H1 (cell line): ENCODE results near the gene RUFY4. TPM values are rescaled to one million over a fixed set of nuclear protein-coding genes. Genes with fewer than 3 reads are reported as not detected.
A peak's percentile ranks its signal among the peaks of the same experiment; 100 is the strongest.

Experiments used
- CTCF ChIA-PET: fragments of 300-600 bp; sonication (Branson Sonifier 250); formaldehyde crosslinking; loops from one replicate; lab custom pipeline; 2021; ENCODE audit not compliant: partially characterized antibody; lab: Charles Lee
- POLR2A ChIA-PET: fragments of 300-600 bp; sonication (Branson Sonifier 250); formaldehyde crosslinking; loops from one replicate; lab custom pipeline; 2021; ENCODE audit warnings: inconsistent platforms; ENCODE audit not compliant: partially characterized antibody; lab: Charles Lee
- DNase-seq, 2 experiments: peaks; one replicate each; pipeline versions ENCODE4 v3.0.0 to v3.0.0-alpha.2; 2010 to 2022; ENCODE audit warnings: low spot score in 2 of 2, low read depth in 1 of 2, mixed read lengths in 1 of 2
- FAIRE-seq: peaks from 2 replicates; lab custom pipeline; 2011; peaks lifted over from hg19 to GRCh38; lab: Jason Lieb, UNC
- H2AFZ ChIP-seq: 2 replicates; pipeline ENCODE4 v1.8.1; 2012; ENCODE audit warnings: low read length, inconsistent platforms
- H2AK5ac ChIP-seq: 2 replicates; pipeline ENCODE4 v1.6.1; 2013; ENCODE audit warnings: low read depth, low read length
- H2BK120ac ChIP-seq: replicated peaks from 2 replicates; pipeline ENCODE3; 2013; ENCODE audit warnings: low read depth, low read length, inconsistent platforms
- H2BK12ac ChIP-seq: 2 replicates; pipeline ENCODE4 v1.6.1; 2013; ENCODE audit warnings: low read depth, low read length
- H2BK15ac ChIP-seq: 2 replicates; pipeline ENCODE4 v1.6.1; 2013; ENCODE audit warnings: low read length
- H2BK20ac ChIP-seq: 2 replicates; pipeline ENCODE4 v1.6.1; 2013; ENCODE audit warnings: low read length
- H2BK5ac ChIP-seq: 2 replicates; pipeline ENCODE4 v1.6.1; 2013; ENCODE audit warnings: low read depth, low read length
- H3K14ac ChIP-seq: 2 replicates; pipeline ENCODE4 v1.6.1; 2013; ENCODE audit warnings: inconsistent platforms; ENCODE audit not compliant: insufficient read length
- H3K18ac ChIP-seq: 2 replicates; pipeline ENCODE4 v1.6.1; 2013; ENCODE audit warnings: low read length; ENCODE audit errors: extremely low read depth
- H3K23ac ChIP-seq: 2 replicates; pipeline ENCODE4 v1.6.1; 2013; ENCODE audit warnings: inconsistent platforms; ENCODE audit not compliant: insufficient read length
- H3K23me2 ChIP-seq: 2 replicates; pipeline ENCODE4 v1.6.1; 2013; ENCODE audit warnings: low read depth, low read length
- H3K27ac ChIP-seq: 2 replicates; pipeline ENCODE4 v1.6.1; 2011; ENCODE audit warnings: low read depth, low read length, inconsistent platforms
- H3K27me3 ChIP-seq, 4 experiments: replicated peaks in 1 of 4; 1 replicate in 1 of 4; 2 replicates in 3 of 4; pipeline versions ENCODE4 v1.6.1 to v1.8.1; 2011 to 2013; ENCODE audit warnings: low read length in 3 of 4, mild to moderate bottlenecking in 3 of 4, inconsistent platforms in 2 of 4, mixed read lengths in 2 of 4, moderate library complexity in 1 of 4; ENCODE audit not compliant: control insufficient read depth in 3 of 4, insufficient read depth in 3 of 4; ENCODE audit errors: extremely low read depth in 1 of 4
- H3K36me3 ChIP-seq, 4 experiments: 2 replicates each; pipeline versions ENCODE4 v1.6.1 to v1.8.1; 2011 to 2013; ENCODE audit warnings: mild to moderate bottlenecking in 4 of 4, low read length in 3 of 4, moderate library complexity in 2 of 4, control low read depth in 1 of 4, inconsistent platforms in 1 of 4; ENCODE audit not compliant: insufficient read depth in 4 of 4, control insufficient read depth in 2 of 4
- H3K4ac ChIP-seq: replicated peaks from 2 replicates; pipeline ENCODE3; 2013; ENCODE audit warnings: low read length, low read depth, mixed read lengths, inconsistent platforms; ENCODE audit not compliant: insufficient read length
- H3K4me1 ChIP-seq, 4 experiments: replicated peaks in 1 of 4; 1 replicate in 1 of 4; 2 replicates in 3 of 4; pipeline versions ENCODE4 v1.6.1 to v1.8.1; 2011 to 2013; ENCODE audit warnings: low read length in 3 of 4, inconsistent platforms in 2 of 4, mixed read lengths in 1 of 4; ENCODE audit not compliant: insufficient read depth in 4 of 4, control insufficient read depth in 3 of 4
- H3K4me2 ChIP-seq, 2 experiments: 2 replicates each; pipeline versions ENCODE4 v1.6.1 to v1.8.1; 2011 to 2013; ENCODE audit warnings: low read depth in 2 of 2, low read length in 2 of 2, control low read depth in 1 of 2, inconsistent platforms in 1 of 2, mild to moderate bottlenecking in 1 of 2; ENCODE audit not compliant: insufficient read depth in 1 of 2
- H3K4me3 ChIP-seq, 4 experiments: fragments of 200-600, 300-600 bp in 1 of 4; sonication (generic), shearing (Covaris generic), sonication (Bioruptor Twin) in 1 of 4; 2 replicates each; pipeline versions ENCODE4 v1.5.1 to v1.8.1; 2011 to 2016; ENCODE audit warnings: low read length in 4 of 4, low read depth in 3 of 4, control low read depth in 2 of 4, inconsistent platforms in 2 of 4, mild to moderate bottlenecking in 2 of 4, mixed read lengths in 1 of 4, moderate library complexity in 1 of 4; ENCODE audit not compliant: insufficient read depth in 2 of 4; ENCODE audit errors: extremely low read depth in 1 of 4
- H3K56ac ChIP-seq: replicated peaks from 2 replicates; pipeline ENCODE3; 2013; ENCODE audit warnings: low read depth, mild to moderate bottlenecking, mixed read lengths, low read length, inconsistent platforms; ENCODE audit not compliant: insufficient read length
- H3K79me1 ChIP-seq: 2 replicates; pipeline ENCODE4 v1.6.1; 2013; ENCODE audit warnings: low read depth, low read length, control low read depth
- H3K79me2 ChIP-seq, 2 experiments: 2 replicates each; pipeline versions ENCODE4 v1.6.1 to v1.8.1; 2012 to 2013; ENCODE audit warnings: low read length in 2 of 2, mild to moderate bottlenecking in 2 of 2, inconsistent platforms in 1 of 2; ENCODE audit not compliant: insufficient read depth in 2 of 2, control insufficient read depth in 1 of 2
- H3K9ac ChIP-seq, 4 experiments: replicated peaks in 1 of 4; 1 replicate in 1 of 4; 2 replicates in 3 of 4; pipeline versions ENCODE4 v1.6.1 to v1.8.1; 2011 to 2013; ENCODE audit warnings: low read depth in 3 of 4, low read length in 3 of 4, control low read depth in 2 of 4, mild to moderate bottlenecking in 2 of 4, moderate library complexity in 2 of 4, inconsistent platforms in 1 of 4; ENCODE audit errors: extremely low read depth in 1 of 4
- H3K9me3 ChIP-seq, 2 experiments: 2 replicates each; pipeline versions ENCODE4 v1.6.1 to v1.8.1; 2012 to 2013; ENCODE audit warnings: mild to moderate bottlenecking in 2 of 2, moderate library complexity in 2 of 2, control low read depth in 1 of 2, inconsistent platforms in 1 of 2, low read depth in 1 of 2, low read length in 1 of 2, mixed read lengths in 1 of 2; ENCODE audit not compliant: insufficient read depth in 2 of 2
- H4K20me1 ChIP-seq, 2 experiments: replicated peaks in 1 of 2; 2 replicates each; pipeline versions ENCODE3 to v1.8.1; 2011 to 2013; ENCODE audit warnings: inconsistent platforms in 2 of 2, low read length in 2 of 2, mild to moderate bottlenecking in 1 of 2; ENCODE audit not compliant: insufficient read depth in 2 of 2, control insufficient read depth in 1 of 2
- H4K5ac ChIP-seq: 2 replicates; pipeline ENCODE4 v1.6.1; 2013; ENCODE audit warnings: low read length, low read depth, mixed read lengths, inconsistent platforms; ENCODE audit not compliant: insufficient read length
- H4K8ac ChIP-seq: 2 replicates; pipeline ENCODE4 v1.8.0; 2013; ENCODE audit warnings: mild to moderate bottlenecking, moderate library complexity, low read length, inconsistent platforms; ENCODE audit not compliant: insufficient read depth; ENCODE audit errors: extremely low read depth
- H4K91ac ChIP-seq: replicated peaks from 2 replicates; pipeline ENCODE3; 2013; ENCODE audit warnings: low read length, mixed read lengths, inconsistent platforms; ENCODE audit not compliant: insufficient read length
- BCL11A ChIP-seq, 2 experiments: IDR thresholded peaks; one replicate each; pipeline ENCODE4 v1.6.1; 2011; ENCODE audit warnings: low read depth in 2 of 2, low read length in 2 of 2, mild to moderate bottlenecking in 2 of 2
- EGR1 ChIP-seq: IDR thresholded peaks from 2 replicates; pipeline ENCODE4 v1.6.1; 2011; ENCODE audit warnings: low read depth, low read length, borderline replicate concordance
- EP300 ChIP-seq, 2 experiments: IDR thresholded peaks; 1 replicate in 1 of 2; 2 replicates in 1 of 2; pipeline ENCODE4 v1.6.1; 2011 to 2012; ENCODE audit warnings: low read depth in 2 of 2, low read length in 2 of 2, mild to moderate bottlenecking in 2 of 2, borderline replicate concordance in 1 of 2, inconsistent platforms in 1 of 2, moderate library complexity in 1 of 2
- HDAC6 ChIP-seq: IDR thresholded peaks from one replicate; pipeline ENCODE4 v1.7.1; 2012; ENCODE audit warnings: low read depth, mild to moderate bottlenecking, inconsistent platforms, low read length, moderate library complexity
- JUND ChIP-seq: IDR thresholded peaks from 2 replicates; pipeline ENCODE4 v1.6.1; 2011; ENCODE audit warnings: mild to moderate bottlenecking, improper control_type of control experiment, low read length
- NANOG ChIP-seq: IDR thresholded peaks from 2 replicates; pipeline ENCODE4 v1.6.1; 2011; ENCODE audit warnings: low read length, low read depth, mild to moderate bottlenecking, inconsistent platforms; ENCODE audit not compliant: insufficient read depth, poor library complexity, severe bottlenecking
- PHF8 ChIP-seq: fragments of 200-600 bp; sonication (generic); conservative IDR thresholded peaks from 2 replicates; pipeline ENCODE4 v1.7.1; 2012; ENCODE audit warnings: low read depth, mild to moderate bottlenecking, inconsistent platforms, low read length, moderate library complexity
- RBBP5 ChIP-seq: IDR thresholded peaks from 2 replicates; pipeline ENCODE4 v1.7.1; 2012; ENCODE audit warnings: low read depth, mild to moderate bottlenecking, inconsistent platforms, low read length, moderate library complexity, borderline replicate concordance
- SAP30 ChIP-seq: fragments of 300-600 bp; sonication (generic); IDR thresholded peaks from 2 replicates; pipeline ENCODE4 v1.7.1; 2012; ENCODE audit warnings: low read length, moderate library complexity, mild to moderate bottlenecking, inconsistent platforms; ENCODE audit not compliant: insufficient read depth, insufficient replicate concordance
- SIN3A ChIP-seq, 2 experiments: IDR thresholded peaks in 1 of 2; conservative IDR thresholded peaks in 1 of 2; 2 replicates each; pipeline ENCODE4 v1.6.1; 2011 to 2012; ENCODE audit warnings: low read length in 2 of 2, improper control_type of control experiment in 1 of 2, low read depth in 1 of 2, mild to moderate bottlenecking in 1 of 2
- SP1 ChIP-seq: IDR thresholded peaks from 2 replicates; pipeline ENCODE4 v1.6.1; 2011; ENCODE audit warnings: low read depth, low read length
- TAF1 ChIP-seq: IDR thresholded peaks from 2 replicates; pipeline ENCODE4 v1.6.1; 2011; ENCODE audit warnings: mild to moderate bottlenecking, low read depth, low read length
- TAF7 ChIP-seq: optimal IDR thresholded peaks from 2 replicates; pipeline ENCODE3; 2011; ENCODE audit warnings: low read depth, mild to moderate bottlenecking, inconsistent platforms, low read length, moderate library complexity, borderline replicate concordance
- TEAD4 ChIP-seq: IDR thresholded peaks from 2 replicates; pipeline ENCODE4 v1.6.1; 2012; ENCODE audit warnings: low read depth, low read length, inconsistent platforms, mixed read lengths
- WGBS, 2 experiments: shearing (Covaris generic) in 1 of 2; methylation state at CpG; one replicate each; pipeline versions ENCODE4 v1.1.6 to v1.1.7; 2013 to 2015; ENCODE audit warnings: low lambda C conversion rate in 2 of 2, mixed read lengths in 2 of 2, inconsistent platforms in 1 of 2, low coverage in 1 of 2, missing lambda C conversion rate in 1 of 2; ENCODE audit not compliant: insufficient replicate concordance in 2 of 2, insufficient coverage in 1 of 2, insufficient read length in 1 of 2; ENCODE audit errors: extremely low coverage in 1 of 2, missing lambda C conversion rate in 1 of 2; 5-methylcytosine and 5-hydroxymethylcytosine counted together
- polyA plus RNA-seq, 7 experiments: library from polyadenylated mRNA; depleted of rRNA in 3 of 7; stranded (reverse) in 5 of 7; unstranded in 2 of 7; fragments of >200 nt in 5 of 7; fragments of 200-250 nt in 2 of 7; gene quantifications; 1 replicate in 5 of 7; 2 replicates in 1 of 7; 4 replicates in 1 of 7; pipeline versions ENCODE4 v1.2.1 to v1.2.3, GENCODE V29; 2011 to 2013; ENCODE audit warnings: missing spikeins in 2 of 7, mixed read lengths in 2 of 7
- total RNA-seq: library from RNA; stranded (reverse); fragmentation: NEBNext Ultra II Directional; extraction: Animal tissue kit (Norgen Biotek cat#: 25700); gene quantifications from 2 replicates; pipeline ENCODE4 v1.2.1, GENCODE V29; 2021

RUFY4 gene
- total and polyA plus RNA-seq, 2 of the 8 experiments (the other 6 are each of a cell fraction or from before 2014, with no cell fraction given), result 0.32 to 0.38 TPM

GRCh38 chr2:218028189-218028495 lies 40.9 kb upstream of the RUFY4 start:
- Histone ChIP-seq H4K91ac (no peak overlapping the region), H4K8ac (no peak overlapping the region), H3K4me3 (no peak overlapping the region), H3K56ac (no peak overlapping the region), H2BK12ac (no peak overlapping the region), H3K36me3 (no peaks in the 10 kb centered on the region), H3K23me2 (peaks cover 6% of the 10 kb centered on the region; the same call in 1 of the 2 replicates), H3K23ac (no peak overlapping the region), H3K4me1 (peaks cover 0 to 10% (median 3%) of the 10 kb centered on the region in 4 experiments; a peak in 6 of 7 replicates), H2AK5ac (no peak overlapping the region), H3K14ac (no peak overlapping the region), H3K9me3 (no peaks in the 10 kb centered on the region), H2BK120ac (no peak overlapping the region), H3K27ac (no peak overlapping the region), H3K27me3 (peaks cover 0 to 9% (median 8%) of the 10 kb centered on the region in 4 experiments; a peak in 6 of 7 replicates), H3K18ac (no peak overlapping the region), H2AFZ (no peak overlapping the region), H3K79me1 (no peaks in the 10 kb centered on the region), H4K5ac (no peak overlapping the region), H2BK15ac (0 out of 2 replicates have a peak overlapping the region, but pooled peaks have one; percentile 25), H3K4me2 (no peak overlapping the region), H4K20me1 (peaks cover 0 to 8% of the 10 kb centered on the region in 2 experiments), H3K79me2 (no peaks in the 10 kb centered on the region), H2BK20ac (no peak overlapping the region), H3K9ac (no peak overlapping the region), H3K4ac (no peak overlapping the region), H2BK5ac (no peak overlapping the region)
- TF ChIP-seq EP300 (IDR thresholded peaks at IDR 0.05; ENCODE audit: borderline replicate concordance in 1 of 2, low read depth in 2 of 2, low read length in 2 of 2) (no peak), PHF8 (no peak), SIN3A (conservative IDR thresholded peaks at IDR 0.05 in 1 of 2, IDR thresholded peaks at IDR 0.05 in 1 of 2; ENCODE audit: low read depth in 1 of 2, low read length in 2 of 2) (no peak), TAF1 (no peak), TAF7 (no peak), RBBP5 (no peak), EGR1 (no peak), SAP30 (no peak), HDAC6 (no peak), NANOG (no peak), BCL11A (IDR thresholded peaks at IDR 0.05; ENCODE audit: low read depth in 2 of 2, low read length in 2 of 2) (no peak), TEAD4 (no peak), SP1 (no peak), JUND (no peak)
- ChIA-PET POLR2A (interaction anchor here (1.0 to 1.1 kb wide), 2 partner anchors 29 to 254 kb away, joined by 3 read pairs; no protein-coding TSS in a partner anchor), CTCF (interaction anchor here (0.7 to 3.3 kb wide), 13 partner anchors 11 to 1120 kb away, joined by 3 to 12 read pairs (median 3); partner anchors contain the start of gene RUFY4)
- FAIRE-seq (no peak), DNase-seq (no peak)
- WGBS, 2 experiments, result 87% methylated on average over 2 of the region's 2 CpGs; no CpG with 5 or more reads in 1 of the 2 experiments
